Heart right ventricle (tissue), 16 donors: ENCODE results near the gene MALRD1. TPM values are rescaled to one million over a fixed set of nuclear protein-coding genes. Genes with fewer than 3 reads are reported as not detected.

Experiments
- ATAC-seq, 8 donors: fragments of 200-7000 bp; cut with Tn5 transposase; one replicate each; pipeline ENCODE4 v1.9.1; 2020; ENCODE audit warnings: mild to moderate bottlenecking in 8 of 8, moderate library complexity in 8 of 8, moderate number of reproducible peaks in 1 of 8
- DNase-seq, 2 donors: peaks; one replicate each; pipeline ENCODE4 v3.0.0-alpha.2; 2020
- H3K27ac ChIP-seq, 10 donors: fragments of 200-600 bp; sonication (generic) in 2 of 10; one replicate each; pipeline versions ENCODE4 v1.5.0 to v1.8.0; 2020 to 2022; ENCODE audit warnings: mild to moderate bottlenecking in 3 of 10
- H3K27me3 ChIP-seq, 7 donors: fragments of 200-600 bp; one replicate each; pipeline ENCODE4 v1.8.0; 2021 to 2022; ENCODE audit warnings: mild to moderate bottlenecking in 2 of 7
- H3K36me3 ChIP-seq, 9 donors: fragments of 200-600 bp; sonication (generic) in 1 of 9; one replicate each; pipeline versions ENCODE4 v1.5.0 to v1.8.0; 2020 to 2022; ENCODE audit warnings: mild to moderate bottlenecking in 2 of 9
- H3K4me1 ChIP-seq, 9 donors: fragments of 200-600 bp; sonication (generic) in 1 of 9; one replicate each; pipeline versions ENCODE4 v1.5.0 to v1.8.0; 2020 to 2022; ENCODE audit warnings: mild to moderate bottlenecking in 4 of 9
- H3K4me3 ChIP-seq, 10 donors: fragments of 200-600 bp; sonication (generic) in 2 of 10; one replicate each; pipeline versions ENCODE4 v1.5.0 to v1.8.0; 2020 to 2022; ENCODE audit warnings: mild to moderate bottlenecking in 7 of 10, moderate library complexity in 2 of 10
- H3K9me3 ChIP-seq, 11 donors: fragments of 200-600 bp in 10 of 11; sonication (generic) in 2 of 11; one replicate each; pipeline versions ENCODE4 v1.5.0 to v1.8.0; 2013 to 2022; ENCODE audit warnings: mild to moderate bottlenecking in 2 of 11, control low read depth in 1 of 11, moderate library complexity in 1 of 11
- CTCF ChIP-seq, 9 donors: fragments of 200-600 bp; sonication (generic) in 2 of 9; IDR thresholded peaks; one replicate each; pipeline versions ENCODE4 v1.5.0 to v1.8.0; 2021 to 2022; ENCODE audit warnings: antibody characterized with exemption in 9 of 9, mild to moderate bottlenecking in 5 of 9, moderate library complexity in 1 of 9
- WGBS, 2 donors: extraction: QIAGEN DNeasy Blood & Tissue Kit; methylation state at CpG; one replicate each; pipeline ENCODE4 v1.1.7; 2013; ENCODE audit warnings: inconsistent platforms in 1 of 2; 5-methylcytosine and 5-hydroxymethylcytosine counted together
- intact Hi-C, 10 donors: fragments of 100-400 bp; cut with DNase I; formaldehyde crosslinking; loops; one replicate each; pipeline versions ENCODE4 v1.11.1 to v1.14.2; 2022
- polyA plus RNA-seq, 2 donors: library from polyadenylated mRNA; stranded (reverse); fragments of 200-250 nt; gene quantifications; one replicate each; pipeline ENCODE4 v1.2.3, GENCODE V29; 2013
- total RNA-seq, 10 donors: library from RNA; stranded (reverse); fragmentation: NEBNext Ultra II Directional in 3 of 10; extraction: Animal tissue kit (Norgen Biotek cat#: 25700) in 3 of 10; gene quantifications; one replicate each; pipeline versions ENCODE4 v1.2.1 to v1.2.4, GENCODE V29; 2021 to 2023
- donor health status: Arrhythmogenic right ventricular cardiomyopathy.
- donor health status: ischemic (EF 13 %, LVEDD 7.1; RV severe dilation, severe dysfunction).
- donor health status: healthy with polysubstance abuse.
- donor health status: DM: no; HTN: yes; CAD: no.
- donor health status: DM: no; HTN: no; CAD: no.
- donor health status: ischemic (EF 25% LVEDD 6.9; RV normal size, moderate dysfunction).
- donor health status: ischemic (EF 25% LVEDD 5.7; RV mildly dilated, moderate dysfunction).
- donor health status: healthy.
- donor health status: DM: yes; HTN: yes; CAD: no.
- donor health status: Ischemic cardiomyopathy.
- donor health status: ischemic (EF 35%, LVEDD 5.7; RV mildly dilated, moderate dysfunction).
- donor health status: nonischemic (EF 11% LVEDD 7.7; RV severe dilation, severe dysfunction).
- donor health status: DM: yes; HTN: yes; CAD: no.
- donor health status: PGD.
- donor health status: ischemic (EF 29% LVEDD 5.4; RV normal size, mild dysfunction).
- donor health status: nonischemic (EF 23%, LVEDD 6.1; RV moderate dilation, normal function).

The MALRD1 gene
- total and polyA plus RNA-seq, 12 donors: 0.10 to 2.2 (median 0.47) TPM

GRCh38 chr10:19169684-19170083, 121.1 kb downstream of the MALRD1 start:
- Histone ChIP-seq H3K4me3 (no peak overlapping the region), H3K27ac (no peak overlapping the region), H3K27me3 (no peaks in the 10 kb centered on the region), H3K4me1 (no peaks in the 10 kb centered on the region), H3K36me3 (no peaks in the 10 kb centered on the region), H3K9me3 (peaks cover 0 to 3% (median 0%) of the 10 kb centered on the region in 11 donors)
- DNase-seq: no peak
- intact Hi-C loops: no loop called here
- TF ChIP-seq CTCF (IDR thresholded peaks at IDR 0.05): no peak
- 55 to 61% methylated on average over 2 of the region's 2 CpGs for WGBS, 2 donors
- ATAC-seq: no peak

- no peaks in the 10 kb centered on the region for H3K9me3 ChIP-seq
- no peak overlapping the region for H3K4me3 ChIP-seq
- H3K4me1 ChIP-seq: no peaks in the 10 kb centered on the region
- WGBS, 2 donors: 89 to 91% methylated on average over 8 of the region's 8 CpGs
- TF ChIP-seq CTCF (IDR thresholded peaks at IDR 0.05): no peak
- DNase-seq (no peak), ATAC-seq (no peak)
- H3K36me3 ChIP-seq: no peaks in the 10 kb centered on the region
- intact Hi-C loops: no loop called here
- H3K27ac ChIP-seq: no peak overlapping the region
- H3K27me3 ChIP-seq: no peaks in the 10 kb centered on the region
These were observed 130.1 kb downstream of the MALRD1 start for GRCh38 chr10:19178675-19179074.

- Histone ChIP-seq H3K4me3 (no peak overlapping the region), H3K4me1 (no peaks in the 10 kb centered on the region), H3K36me3 (no peaks in the 10 kb centered on the region), H3K27ac (no peak overlapping the region), H3K9me3 (peaks cover 0 to 10% (median 0%) of the 10 kb centered on the region in 11 donors), H3K27me3 (no peaks in the 10 kb centered on the region)
- WGBS, 2 donors: 56 to 62% methylated on average over 2 of the region's 2 CpGs
- ATAC-seq (no peak), DNase-seq (no peak)
- TF ChIP-seq CTCF (IDR thresholded peaks at IDR 0.05): no peak
- intact Hi-C loops: no loop called here
These were observed 136.3 kb downstream of the MALRD1 start for GRCh38 chr10:19184891-19185290.

- ATAC-seq (no peak), DNase-seq (no peak)
- Histone ChIP-seq H3K4me3 (no peak overlapping the region), H3K27ac (no peak overlapping the region), H3K9me3 (peaks cover 0 to 22% (median 0%) of the 10 kb centered on the region in 11 donors), H3K27me3 (no peaks in the 10 kb centered on the region), H3K36me3 (no peaks in the 10 kb centered on the region), H3K4me1 (no peaks in the 10 kb centered on the region)
- TF ChIP-seq CTCF (IDR thresholded peaks at IDR 0.05): no peak
- 54 to 59% methylated on average over 3 of the region's 3 CpGs for WGBS, 2 donors
- intact Hi-C loops: no loop called here
These were observed 146.3 kb downstream of the MALRD1 start for GRCh38 chr10:19194866-19195265.
